Endothelial cell of hepatic sinusoid (primary cell): ENCODE measurements around the gene TMEM169.

Experiments
- in situ Hi-C: cut with HindIII; loops from 2 replicates; pipeline ENCODE4 v1.10.0; 2017; ENCODE audit warnings: low sequenced_read_pairs

Gene TMEM169

GRCh38 chr2:216081487-216082116 is at the start of gene TMEM169, which contains the start of gene PECR:
Gene TMEM169 (plus strand): TSS chr2:216081919. CDS start chr2:216095964, 14,045 bp downstream.
Gene PECR (minus strand): TSS chr2:216081809. CDS start chr2:216081741, 68 bp downstream.
- in situ Hi-C loops, result no loop called here

GRCh38 chr2:216031960-216032689 is 49.6 kb upstream of the TMEM169 start:
- in situ Hi-C loops, result no loop called here

DNA sequence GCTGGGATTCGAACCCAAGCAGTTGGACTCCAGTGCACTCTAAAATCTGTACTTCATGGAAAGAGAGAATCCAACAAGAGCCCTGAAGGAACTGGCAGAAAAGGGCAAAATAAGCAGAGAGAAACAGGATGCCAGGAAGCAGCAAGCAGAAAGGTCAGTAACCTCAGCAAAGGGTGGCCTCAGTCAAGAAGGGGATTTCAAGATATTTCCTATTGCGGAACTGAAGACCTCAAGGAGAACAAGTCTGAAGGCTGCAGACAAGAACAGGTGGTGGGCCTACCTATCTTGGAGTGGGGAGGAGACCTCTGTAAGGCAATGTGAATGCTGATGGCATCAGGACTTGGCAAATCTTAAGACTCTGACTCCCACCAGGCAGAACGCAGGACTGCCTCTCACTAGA is 48.3 kb upstream of the TMEM169 start:
- in situ Hi-C loops, result no loop called here

DNA sequence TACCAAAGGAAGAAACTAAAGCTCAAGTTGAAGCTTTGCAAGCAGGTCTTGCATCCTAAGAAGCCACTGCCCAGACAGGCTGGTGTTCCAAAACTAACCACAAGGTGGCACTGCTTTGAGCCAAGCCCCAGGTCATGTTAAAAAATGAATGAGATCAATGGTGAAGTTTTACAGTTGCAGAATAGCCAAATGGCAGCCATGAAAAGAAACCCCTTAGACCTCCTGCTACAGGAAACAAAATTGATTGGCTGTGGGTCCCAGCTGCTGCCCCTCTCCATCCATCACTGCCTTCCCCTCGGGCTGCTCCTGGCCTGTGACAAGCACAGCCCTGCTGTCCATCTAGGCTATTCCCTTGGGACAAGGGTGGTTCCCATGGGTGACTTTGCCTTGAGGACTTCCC is 47.7 kb upstream of the TMEM169 start:
- in situ Hi-C loops, result no loop called here

DNA sequence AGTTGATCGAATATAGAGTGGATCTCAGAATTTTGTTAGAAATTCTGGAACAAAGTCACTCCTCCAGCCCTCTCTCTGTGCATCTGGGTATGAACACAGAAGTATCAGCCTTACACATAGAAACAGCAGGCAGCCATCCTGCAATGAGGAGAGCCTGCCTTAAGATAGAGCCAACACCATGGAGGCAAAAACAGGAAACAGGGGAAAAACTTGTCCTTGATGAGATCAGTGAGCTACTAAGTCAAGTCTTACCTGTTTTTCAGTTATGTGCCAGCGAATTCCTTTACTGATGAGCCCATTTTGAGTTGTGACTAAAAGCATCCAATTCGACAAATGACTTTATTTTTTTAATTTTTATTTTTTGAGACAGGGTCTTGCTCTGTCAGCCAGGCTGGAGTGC is 41.8 kb upstream of the TMEM169 start:
- in situ Hi-C loops, result loop anchor here (5.0 kb wide), 2 partner anchors 47 to 88 kb away; no protein-coding TSS in a partner anchor

- in situ Hi-C loops, result no loop called here
Observed at GRCh38 chr2:216041438-216041837, 40.3 kb upstream of the TMEM169 start.

- in situ Hi-C loops, result no loop called here
Observed at GRCh38 chr2:216043949-216044348, 37.8 kb upstream of the TMEM169 start.

GRCh38 chr2:216044883-216045486 is 36.7 kb upstream of the TMEM169 start:
- in situ Hi-C loops, result no loop called here

- in situ Hi-C loops, result no loop called here
Observed at GRCh38 chr2:216047397-216047796, 34.3 kb upstream of the TMEM169 start.

DNA sequence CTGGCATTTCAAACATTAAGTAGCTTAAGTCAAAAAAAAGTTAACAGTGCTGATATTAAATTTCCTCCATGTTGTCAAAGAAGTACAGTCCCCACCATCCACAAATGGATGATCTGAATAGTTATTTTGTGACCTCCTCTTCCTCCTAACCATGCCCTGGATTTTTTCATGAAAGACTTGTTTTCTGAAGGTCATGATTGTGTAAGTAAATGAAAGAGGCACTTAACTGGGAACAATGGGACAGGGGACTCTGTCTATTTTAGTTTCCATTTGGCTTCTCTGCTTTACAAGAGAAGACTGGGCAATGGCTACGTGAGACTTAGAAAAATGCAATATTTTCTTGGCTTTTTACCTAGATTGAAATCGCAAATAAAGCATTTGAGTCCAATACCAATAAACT is 32.3 kb upstream of the TMEM169 start:
- in situ Hi-C loops, result no loop called here

- in situ Hi-C loops, result no loop called here
Observed at GRCh38 chr2:216051350-216051749, 30.4 kb upstream of the TMEM169 start.

- in situ Hi-C loops, result no loop called here
Observed at GRCh38 chr2:216052420-216052819, 29.3 kb upstream of the TMEM169 start.

DNA sequence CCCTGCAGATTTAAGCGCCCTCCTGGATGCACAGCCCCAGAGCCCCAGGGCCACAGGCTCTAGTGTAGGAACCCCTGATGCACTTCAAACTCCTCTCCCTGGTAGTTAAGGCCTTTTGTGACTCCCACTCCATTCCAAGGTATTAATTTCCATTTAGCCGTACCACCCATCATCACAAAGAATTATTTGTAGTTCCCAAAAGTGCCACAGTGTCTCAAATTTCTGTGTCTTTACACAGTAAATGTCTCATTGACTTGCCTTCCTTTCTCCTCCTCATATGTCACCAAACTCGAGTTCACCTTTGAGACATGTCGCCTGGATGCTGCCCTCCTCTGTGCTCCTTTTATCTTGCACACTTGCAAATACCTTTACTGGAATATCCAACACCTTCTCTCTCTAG is 26.0 kb upstream of the TMEM169 start:
- in situ Hi-C loops, result no loop called here

GRCh38 chr2:216056739-216057138 is 25.0 kb upstream of the TMEM169 start:
- in situ Hi-C loops, result no loop called here

- in situ Hi-C loops, result no loop called here
Observed at GRCh38 chr2:216057688-216058193, 24.0 kb upstream of the TMEM169 start.

GRCh38 chr2:216059233-216059834 is 22.4 kb upstream of the TMEM169 start:
- in situ Hi-C loops, result no loop called here

- in situ Hi-C loops, result no loop called here
Observed at GRCh38 chr2:216064014-216064630, 17.6 kb upstream of the TMEM169 start.

DNA sequence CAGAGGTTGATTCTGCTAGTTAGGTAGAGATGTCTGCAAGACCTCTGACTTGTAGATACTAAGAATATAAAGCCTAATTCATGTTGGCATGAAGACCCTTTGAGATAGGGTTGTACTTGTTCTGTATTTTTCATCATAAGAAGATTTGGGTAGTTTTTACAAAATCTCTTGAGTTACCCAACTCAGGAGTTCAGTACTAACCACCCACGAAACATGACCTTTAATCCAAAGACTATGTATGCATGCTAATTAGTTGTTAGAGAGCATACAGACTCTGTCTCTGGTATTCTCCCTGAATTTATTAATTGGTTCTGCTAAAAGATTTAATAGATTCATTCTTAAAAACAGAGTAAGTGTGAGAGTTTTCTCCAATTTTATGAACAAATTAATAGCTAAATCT is 17.1 kb upstream of the TMEM169 start:
- in situ Hi-C loops, result no loop called here

- in situ Hi-C loops, result no loop called here
Observed at GRCh38 chr2:216066230-216066629, 15.5 kb upstream of the TMEM169 start.

DNA sequence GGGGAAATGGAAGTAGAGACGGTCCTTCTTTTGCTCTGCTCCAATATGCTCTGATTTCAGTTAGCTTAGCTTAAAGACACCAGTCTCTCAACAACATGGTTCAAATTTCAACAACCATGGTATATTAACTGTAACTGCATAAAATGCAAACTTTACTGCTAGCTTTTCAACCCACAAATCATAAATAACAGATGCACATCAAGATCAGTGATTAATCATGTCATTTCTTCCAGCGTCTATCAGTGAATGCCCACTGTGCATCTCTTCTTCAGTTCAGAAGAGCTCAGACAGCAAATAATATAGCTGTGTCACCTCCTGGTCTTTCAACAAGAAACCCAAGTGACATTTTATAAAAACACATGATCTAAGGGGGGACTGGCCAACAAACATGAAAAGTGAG is 12.7 kb upstream of the TMEM169 start:
- in situ Hi-C loops, result no loop called here

DNA sequence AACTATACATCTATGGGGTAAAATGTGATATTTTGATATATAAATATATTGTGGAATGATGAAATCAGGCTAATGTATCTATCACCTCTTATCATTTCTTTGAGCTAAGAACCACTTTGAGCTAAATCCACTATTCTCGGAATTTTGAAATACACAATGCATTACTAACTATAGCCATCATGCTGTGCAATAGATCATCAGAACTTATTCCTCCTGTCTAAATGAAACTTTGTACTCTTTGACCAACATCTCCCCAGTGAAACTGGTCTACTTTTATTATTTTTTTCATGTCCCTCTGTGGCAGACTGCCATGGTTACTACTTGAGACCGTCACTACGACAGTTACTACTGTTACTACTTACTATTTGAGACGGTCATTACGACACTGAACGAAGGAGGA is 11.5 kb upstream of the TMEM169 start:
- in situ Hi-C loops, result no loop called here
